Measurements from ENCODE around the gene PLP1. TPM values are rescaled to one million over a fixed set of nuclear protein-coding genes. Genes with fewer than 3 reads are reported as not detected.
"Not testable (repeated sequence)": the region's sequence is repeated elsewhere in the genome, so short reads cannot be mapped to it uniquely, and the experiment has no call there.

The PLP1 gene
- total RNA-seq, 1 donor from 2014 or later: not detected

- H3K36me3 ChIP-seq: no peaks in the 10 kb centered on the region
- ATAC-seq (no peak), DNase-seq (no peak)
- H3K27me3 ChIP-seq: no peaks in the 10 kb centered on the region
- H3K4me1 ChIP-seq: no peaks in the 10 kb centered on the region
- H3K9me3 ChIP-seq: no peaks in the 10 kb centered on the region
- no peak overlapping the region for H3K4me3 ChIP-seq
- no peak overlapping the region for H3K27ac ChIP-seq
- intact Hi-C loops (cut with DNase I): no loop called here
- no peak for TF ChIP-seq CTCF (IDR thresholded peaks at IDR 0.05)
These were observed 30.3 kb downstream of the PLP1 start for GRCh38 chrX:103806862-103807474.

GRCh38 chrX:103811858-103812257 lies 35.2 kb downstream of the PLP1 start:
- intact Hi-C loops (cut with DNase I): loop anchor here (10.0 kb wide), 1 partner anchor 277 kb away; no protein-coding TSS in a partner anchor

GRCh38 chrX:103817101-103817500 lies 40.5 kb downstream of the PLP1 start:
- not testable (repeated sequence) for H3K36me3 ChIP-seq, H3K27ac ChIP-seq, H3K4me1 ChIP-seq, DNase-seq, H3K27me3 ChIP-seq, H3K9me3 ChIP-seq, H3K4me3 ChIP-seq, ATAC-seq
- intact Hi-C loops (cut with DNase I): loop anchor here (10.0 kb wide), 1 partner anchor 282 kb away; no protein-coding TSS in a partner anchor

More at GRCh38 chrX:103811858-103812257, 35.2 kb downstream of the PLP1 start:
- DNase-seq (no peak), ATAC-seq (no peak)
- no peak for TF ChIP-seq CTCF (IDR thresholded peaks at IDR 0.05)
- no peaks in the 10 kb centered on the region for H3K27me3 ChIP-seq
- H3K36me3 ChIP-seq: no peaks in the 10 kb centered on the region
- no peak overlapping the region for H3K4me3 ChIP-seq
- H3K9me3 ChIP-seq: no peaks in the 10 kb centered on the region
- no peaks in the 10 kb centered on the region for H3K4me1 ChIP-seq
- H3K27ac ChIP-seq: no peak overlapping the region

GRCh38 chrX:103817502-103817901 lies 40.9 kb downstream of the PLP1 start:
- intact Hi-C loops (cut with DNase I): loop anchor here (10.0 kb wide), 1 partner anchor 283 kb away; no protein-coding TSS in a partner anchor
- Histone ChIP-seq H3K4me1 (no peaks in the 10 kb centered on the region), H3K27ac (no peak overlapping the region), H3K4me3 (no peak overlapping the region), H3K27me3 (no peaks in the 10 kb centered on the region), H3K9me3 (no peaks in the 10 kb centered on the region), H3K36me3 (no peaks in the 10 kb centered on the region)
- TF ChIP-seq CTCF (IDR thresholded peaks at IDR 0.05): peak; percentile 70
- DNase-seq (no peak), ATAC-seq (peak; percentile 48)

- no peak for ATAC-seq
- Histone ChIP-seq H3K9me3 (no peaks in the 10 kb centered on the region), H3K27ac (no peak overlapping the region), H3K36me3 (no peaks in the 10 kb centered on the region), H3K27me3 (no peaks in the 10 kb centered on the region), H3K4me3 (no peak overlapping the region), H3K4me1 (no peaks in the 10 kb centered on the region)
- no peak for DNase-seq
- TF ChIP-seq CTCF (IDR thresholded peaks at IDR 0.05): no peak
- intact Hi-C loops (cut with DNase I): loop anchor here (10.0 kb wide), 1 partner anchor 284 kb away; no protein-coding TSS in a partner anchor
These were observed 42.4 kb downstream of the PLP1 start for GRCh38 chrX:103818842-103819619.

GRCh38 chrX:103820802-103821201 lies 44.2 kb downstream of the PLP1 start:
- H3K9me3 ChIP-seq; DNase-seq; ATAC-seq; H3K27me3 ChIP-seq; H3K27ac ChIP-seq; H3K4me3 ChIP-seq; intact Hi-C loops (cut with DNase I); H3K36me3 ChIP-seq; H3K4me1 ChIP-seq: not testable (repeated sequence)

Data from upper lobe of right lung (tissue), 1 donor.